Gastrocnemius medialis (tissue), 4 donors: ENCODE results near the gene LRRC8C. TPM values are rescaled to one million over a fixed set of nuclear protein-coding genes. Genes with fewer than 3 reads are reported as not detected.

ENCODE experiments used
- ATAC-seq, 2 donors: fragments of 150-250 bp; one replicate each; pipeline ENCODE4 v1.9.1; 2016
- DNase-seq, 2 donors: peaks; one replicate each; pipeline ENCODE4 v3.0.0-alpha.2; 2019
- H3K27ac ChIP-seq, 4 donors: fragments of 200-600 bp; sonication (generic); 1 replicate in 1 of 4; 2 replicates in 3 of 4; pipeline ENCODE4 v1.5.1; 2016 to 2018; ENCODE audit warnings: mild to moderate bottlenecking in 2 of 4, moderate library complexity in 1 of 4
- H3K27me3 ChIP-seq, 3 donors: fragments of 200-600 bp; sonication (generic) in 2 of 3; 1 replicate in 1 of 3; 2 replicates in 2 of 3; pipeline versions ENCODE4 v1.5.1 to v1.6.0; 2016 to 2019; ENCODE audit warnings: mild to moderate bottlenecking in 1 of 3, moderate library complexity in 1 of 3
- H3K36me3 ChIP-seq, 2 donors: fragments of 200-600 bp; sonication (generic) in 1 of 2; one replicate each; pipeline ENCODE4 v1.5.1; 2017 to 2018
- H3K4me1 ChIP-seq, 2 donors: fragments of 200-600 bp; sonication (generic) in 1 of 2; one replicate each; pipeline ENCODE4 v1.5.1; 2016 to 2017; ENCODE audit warnings: mild to moderate bottlenecking in 2 of 2
- H3K4me3 ChIP-seq, 4 donors: fragments of 200-600 bp; sonication (generic) in 3 of 4; 1 replicate in 1 of 4; 2 replicates in 3 of 4; pipeline ENCODE4 v1.5.1; 2016 to 2019; ENCODE audit warnings: mild to moderate bottlenecking in 2 of 4
- H3K9me3 ChIP-seq, 3 donors: fragments of 200-600 bp; sonication (generic) in 2 of 3; 1 replicate in 1 of 3; 2 replicates in 2 of 3; pipeline ENCODE4 v1.5.1; 2016 to 2019
- POLR2A ChIP-seq, 2 donors: fragments of 450-650 bp; IDR thresholded peaks; one replicate each; pipeline ENCODE4 v1.6.1; 2017; ENCODE audit warnings: antibody characterized with exemption in 2 of 2, mild to moderate bottlenecking in 2 of 2, moderate library complexity in 2 of 2
- in situ Hi-C, 4 donors: fragments of 200-750 bp; cut with MboI; loops; one replicate each; pipeline versions ENCODE4 v1.15.0 to v1.8.0; 2017; ENCODE audit warnings: low sequenced_read_pairs in 4 of 4
- intact Hi-C: fragments of 100-400 bp; cut with DNase I; formaldehyde crosslinking; loops from one replicate; pipeline ENCODE4 v1.15.1; 2023; ENCODE audit warnings: low total_unique reads
- total RNA-seq, 4 donors: library from RNA; depleted of rRNA; stranded (reverse); fragments of >200 nt; gene quantifications; one replicate each; pipeline versions ENCODE4 v1.1.0 to v1.2.3, GENCODE V29; 2016
- TF ChIP-seq, protein P1 (sequence below), 5 experiments: fragments of 450-650 bp in 3 of 5; fragments of 200-600 bp in 2 of 5; sonication (generic) in 2 of 5; IDR thresholded peaks in 4 of 5; conservative IDR thresholded peaks in 1 of 5; 1 replicate in 4 of 5; 2 replicates in 1 of 5; pipeline ENCODE4 v1.5.1; 2016 to 2019; ENCODE audit warnings: antibody characterized with exemption in 5 of 5, mild to moderate bottlenecking in 3 of 5, moderate library complexity in 3 of 5

Gene LRRC8C
- total RNA-seq, 4 donors from 2014 or later, result 2.9 to 5.8 (median 4.1) TPM

DNA sequence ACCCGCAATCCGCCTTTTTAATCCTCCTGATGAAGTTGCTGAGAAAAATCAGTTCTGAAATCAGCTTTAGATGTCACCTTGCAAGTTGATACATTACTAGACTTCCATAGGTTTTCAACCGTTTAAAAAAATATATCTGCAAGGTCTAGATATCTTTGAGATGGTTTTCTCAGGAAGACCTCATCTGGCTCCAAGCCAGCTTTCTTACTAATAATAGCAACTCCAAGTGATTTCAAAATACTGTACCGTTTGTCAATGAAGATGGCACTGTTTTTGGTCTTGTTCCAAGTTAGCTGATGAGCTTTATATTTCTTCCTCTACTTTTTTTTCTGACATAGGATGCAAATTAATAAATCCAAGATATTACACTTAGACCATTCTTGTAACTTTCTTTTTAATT, 40.3 kb downstream of the LRRC8C start:
- DNase-seq (no peak), ATAC-seq (no peak)
- Histone ChIP-seq H3K27ac (no peak overlapping the region), H3K27me3 (no peaks in the 10 kb centered on the region), H3K9me3 (no peaks in the 10 kb centered on the region), H3K36me3 (no peaks in the 10 kb centered on the region), H3K4me3 (no peak overlapping the region), H3K4me1 (peaks cover 0 to 6% of the 10 kb centered on the region in 2 donors)
- TF ChIP-seq, protein P1, sequence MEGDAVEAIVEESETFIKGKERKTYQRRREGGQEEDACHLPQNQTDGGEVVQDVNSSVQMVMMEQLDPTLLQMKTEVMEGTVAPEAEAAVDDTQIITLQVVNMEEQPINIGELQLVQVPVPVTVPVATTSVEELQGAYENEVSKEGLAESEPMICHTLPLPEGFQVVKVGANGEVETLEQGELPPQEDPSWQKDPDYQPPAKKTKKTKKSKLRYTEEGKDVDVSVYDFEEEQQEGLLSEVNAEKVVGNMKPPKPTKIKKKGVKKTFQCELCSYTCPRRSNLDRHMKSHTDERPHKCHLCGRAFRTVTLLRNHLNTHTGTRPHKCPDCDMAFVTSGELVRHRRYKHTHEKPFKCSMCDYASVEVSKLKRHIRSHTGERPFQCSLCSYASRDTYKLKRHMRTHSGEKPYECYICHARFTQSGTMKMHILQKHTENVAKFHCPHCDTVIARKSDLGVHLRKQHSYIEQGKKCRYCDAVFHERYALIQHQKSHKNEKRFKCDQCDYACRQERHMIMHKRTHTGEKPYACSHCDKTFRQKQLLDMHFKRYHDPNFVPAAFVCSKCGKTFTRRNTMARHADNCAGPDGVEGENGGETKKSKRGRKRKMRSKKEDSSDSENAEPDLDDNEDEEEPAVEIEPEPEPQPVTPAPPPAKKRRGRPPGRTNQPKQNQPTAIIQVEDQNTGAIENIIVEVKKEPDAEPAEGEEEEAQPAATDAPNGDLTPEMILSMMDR (IDR thresholded peaks at IDR 0.05 in 4 of 5, conservative IDR thresholded peaks at IDR 0.05 in 1 of 5), result no peak
- TF ChIP-seq POLR2A (IDR thresholded peaks at IDR 0.05), result no peak
- intact Hi-C loops, result no loop called here
- in situ Hi-C loops, result no loop called here

DNA sequence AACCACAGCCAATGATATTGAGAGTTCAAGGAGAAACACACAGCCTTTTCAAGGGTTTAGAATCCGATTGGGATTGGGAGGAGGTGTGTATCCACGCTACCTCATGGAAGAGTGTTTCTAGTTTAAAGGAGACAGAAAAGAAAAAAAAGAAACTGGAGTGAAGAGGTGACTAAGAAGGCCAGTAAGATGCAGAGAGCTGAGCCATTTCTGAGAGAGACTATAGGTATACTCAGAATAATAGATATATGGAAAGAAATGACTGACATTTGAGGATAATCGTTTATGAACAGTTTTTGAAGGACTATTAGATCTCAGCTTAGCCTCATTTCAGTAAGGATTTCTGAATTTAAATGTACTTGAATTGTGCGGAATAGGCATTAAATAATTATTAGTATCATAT, 42.8 kb downstream of the LRRC8C start:
- no peaks in the 10 kb centered on the region for H3K9me3 ChIP-seq
- intact Hi-C loops, result no loop called here
- TF ChIP-seq, protein P1 (IDR thresholded peaks at IDR 0.05 in 4 of 5, conservative IDR thresholded peaks at IDR 0.05 in 1 of 5), result no peak
- no peak for TF ChIP-seq POLR2A (IDR thresholded peaks at IDR 0.05)
- no peak for DNase-seq
- H3K36me3 ChIP-seq, result no peaks in the 10 kb centered on the region
- ATAC-seq, result no peak
- no peaks in the 10 kb centered on the region for H3K27me3 ChIP-seq
- H3K27ac ChIP-seq, result no peak overlapping the region
- H3K4me1 ChIP-seq, result peaks cover 0 to 4% of the 10 kb centered on the region in 2 donors
- in situ Hi-C loops, result no loop called here
- H3K4me3 ChIP-seq, result no peak overlapping the region

DNA sequence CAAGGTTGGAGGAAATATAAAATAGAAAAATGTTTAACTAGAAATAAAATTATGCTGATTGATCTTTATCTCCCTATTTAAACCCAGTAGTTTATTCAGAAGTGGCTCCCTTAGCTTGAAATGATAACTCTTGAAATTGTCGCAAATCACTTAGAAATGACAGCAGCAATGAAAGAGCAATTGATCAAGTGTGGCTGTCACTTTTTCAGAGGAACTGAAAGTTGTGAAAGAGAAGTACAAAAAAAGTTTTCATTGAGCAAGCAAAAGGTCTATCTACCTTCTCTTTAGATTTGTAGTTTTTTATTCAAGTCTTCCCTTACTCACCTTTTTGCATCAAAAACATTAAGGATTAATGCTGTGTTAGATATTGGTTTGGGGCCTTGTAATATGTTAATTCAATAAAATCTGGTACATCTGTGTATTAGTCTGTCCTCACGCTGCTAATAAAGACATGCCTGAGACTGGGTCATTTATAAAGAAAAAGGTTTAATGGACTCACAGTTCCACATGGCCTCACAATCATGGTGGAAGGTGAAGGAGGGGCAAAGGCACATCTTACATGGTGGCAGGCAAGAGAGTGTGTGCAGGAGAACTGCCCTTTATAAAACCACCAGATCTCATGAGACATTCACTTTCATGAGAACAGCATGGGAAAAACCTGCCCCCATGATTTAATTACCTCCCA, 48.3 kb downstream of the LRRC8C start:
- intact Hi-C loops (no loop called here), in situ Hi-C loops (no loop called here)
- Histone ChIP-seq H3K4me1 (no peaks in the 10 kb centered on the region), H3K27ac (no peak overlapping the region), H3K4me3 (no peak overlapping the region), H3K9me3 (no peaks in the 10 kb centered on the region), H3K27me3 (no peaks in the 10 kb centered on the region), H3K36me3 (no peaks in the 10 kb centered on the region)
- ATAC-seq, result no peak
- DNase-seq, result no peak
- TF ChIP-seq, protein P1 (IDR thresholded peaks at IDR 0.05 in 4 of 5, conservative IDR thresholded peaks at IDR 0.05 in 1 of 5), result no peak
- no peak for TF ChIP-seq POLR2A (IDR thresholded peaks at IDR 0.05)

DNA sequence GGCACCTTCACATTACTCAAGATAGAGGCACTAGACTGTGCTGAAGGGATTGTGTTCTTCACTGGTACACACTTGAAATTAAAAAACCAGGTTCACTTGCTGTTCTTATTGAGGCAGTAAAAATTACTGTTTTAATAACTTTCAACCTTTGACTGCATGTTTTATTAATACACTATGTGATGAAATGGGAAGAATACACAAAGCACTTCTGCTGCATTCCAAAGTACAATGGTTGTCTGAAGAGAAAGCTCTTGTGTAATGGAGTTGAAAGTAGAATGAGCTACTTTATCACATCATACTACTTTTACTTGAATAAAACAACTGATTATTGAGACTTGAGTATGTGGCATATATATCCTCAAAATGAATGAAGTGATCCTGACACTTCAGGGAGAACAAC, 49.7 kb downstream of the LRRC8C start:
- Histone ChIP-seq H3K36me3 (no peaks in the 10 kb centered on the region), H3K9me3 (no peaks in the 10 kb centered on the region), H3K4me1 (no peaks in the 10 kb centered on the region), H3K4me3 (no peak overlapping the region), H3K27me3 (no peaks in the 10 kb centered on the region), H3K27ac (no peak overlapping the region)
- in situ Hi-C loops (no loop called here), intact Hi-C loops (no loop called here)
- TF ChIP-seq, protein P1 (IDR thresholded peaks at IDR 0.05 in 4 of 5, conservative IDR thresholded peaks at IDR 0.05 in 1 of 5), result no peak
- no peak for TF ChIP-seq POLR2A (IDR thresholded peaks at IDR 0.05)
- ATAC-seq, result no peak
- no peak for DNase-seq

DNA sequence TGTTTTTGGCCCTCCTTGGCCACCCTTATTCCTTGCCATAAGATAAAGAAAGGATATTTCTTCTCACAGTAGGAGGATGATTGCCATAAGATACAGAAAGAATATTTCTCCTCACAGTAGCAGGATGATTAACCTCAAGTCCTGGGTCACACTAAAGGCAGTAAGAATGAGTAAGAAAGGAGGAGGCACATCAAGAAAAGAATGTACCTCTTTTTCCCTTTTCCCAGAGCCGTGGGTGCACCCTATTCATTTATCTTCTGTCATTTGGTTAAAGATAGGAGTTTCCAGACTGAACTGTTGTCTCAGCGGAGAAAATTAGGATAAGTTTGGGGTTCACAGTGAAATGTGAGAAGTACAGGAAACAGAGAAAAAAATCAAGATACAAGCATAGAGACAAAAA, 52.5 kb downstream of the LRRC8C start:
- no peak for DNase-seq
- intact Hi-C loops, result no loop called here

More for the DNA sequence above, 52.5 kb downstream of the LRRC8C start:
- in situ Hi-C loops, result no loop called here
- no peaks in the 10 kb centered on the region for H3K36me3 ChIP-seq
- H3K4me3 ChIP-seq, result no peak overlapping the region
- no peaks in the 10 kb centered on the region for H3K4me1 ChIP-seq
- no peaks in the 10 kb centered on the region for H3K27me3 ChIP-seq
- ATAC-seq, result no peak
- no peak overlapping the region for H3K27ac ChIP-seq
- no peaks in the 10 kb centered on the region for H3K9me3 ChIP-seq
- TF ChIP-seq POLR2A (IDR thresholded peaks at IDR 0.05), result no peak
- TF ChIP-seq, protein P1 (IDR thresholded peaks at IDR 0.05 in 4 of 5, conservative IDR thresholded peaks at IDR 0.05 in 1 of 5), result no peak
